ENCODE data around the gene LGR6. TPM values are rescaled to one million over a fixed set of nuclear protein-coding genes. Genes with fewer than 3 reads are reported as not detected.

LGR6 gene
- total RNA-seq, 3 donors from 2014 or later: 2.6 to 11.3 TPM; not detected in 1

- no peak overlapping the region for H3K27ac ChIP-seq
Observed at GRCh38 chr1:202264300-202264699, 70.7 kb downstream of the LGR6 start.

GRCh38 chr1:202264726-202265125, 71.1 kb downstream of the LGR6 start:
- TF ChIP-seq CTCF (IDR thresholded peaks at IDR 0.05) (no peak), POLR2AphosphoS5 (IDR thresholded peaks at IDR 0.05) (no peak), POLR2A (IDR thresholded peaks at IDR 0.05) (no peak)
- Histone ChIP-seq H3K27me3 (no peaks in the 10 kb centered on the region), H3K4me1 (no peaks in the 10 kb centered on the region), H3K9me3 (no peaks in the 10 kb centered on the region), H3K4me3 (no peak overlapping the region), H3K36me3 (no peaks in the 10 kb centered on the region), H3K27ac (no peak overlapping the region)
- DNase-seq (ENCODE audit: low spot score in 2 of 2): peak in 1 of 2 donors; percentile 6
- intact Hi-C loops (cut with DNase I; ENCODE audit: low total_unique reads): loop anchor here (5.0 kb wide), 1 partner anchor 768 kb away; no protein-coding TSS in a partner anchor

More at GRCh38 chr1:202264300-202264699, 70.7 kb downstream of the LGR6 start:
- intact Hi-C loops (cut with DNase I; ENCODE audit: low total_unique reads): no loop called here
- H3K4me1 ChIP-seq: no peaks in the 10 kb centered on the region
- TF ChIP-seq POLR2A (IDR thresholded peaks at IDR 0.05) (no peak), CTCF (IDR thresholded peaks at IDR 0.05) (no peak), POLR2AphosphoS5 (IDR thresholded peaks at IDR 0.05) (no peak)
- no peak overlapping the region for H3K4me3 ChIP-seq
- no peaks in the 10 kb centered on the region for H3K36me3 ChIP-seq
- no peaks in the 10 kb centered on the region for H3K27me3 ChIP-seq
- DNase-seq (ENCODE audit: low spot score in 2 of 2): peak in 1 of 2 donors; percentile 49
- no peaks in the 10 kb centered on the region for H3K9me3 ChIP-seq

DNA sequence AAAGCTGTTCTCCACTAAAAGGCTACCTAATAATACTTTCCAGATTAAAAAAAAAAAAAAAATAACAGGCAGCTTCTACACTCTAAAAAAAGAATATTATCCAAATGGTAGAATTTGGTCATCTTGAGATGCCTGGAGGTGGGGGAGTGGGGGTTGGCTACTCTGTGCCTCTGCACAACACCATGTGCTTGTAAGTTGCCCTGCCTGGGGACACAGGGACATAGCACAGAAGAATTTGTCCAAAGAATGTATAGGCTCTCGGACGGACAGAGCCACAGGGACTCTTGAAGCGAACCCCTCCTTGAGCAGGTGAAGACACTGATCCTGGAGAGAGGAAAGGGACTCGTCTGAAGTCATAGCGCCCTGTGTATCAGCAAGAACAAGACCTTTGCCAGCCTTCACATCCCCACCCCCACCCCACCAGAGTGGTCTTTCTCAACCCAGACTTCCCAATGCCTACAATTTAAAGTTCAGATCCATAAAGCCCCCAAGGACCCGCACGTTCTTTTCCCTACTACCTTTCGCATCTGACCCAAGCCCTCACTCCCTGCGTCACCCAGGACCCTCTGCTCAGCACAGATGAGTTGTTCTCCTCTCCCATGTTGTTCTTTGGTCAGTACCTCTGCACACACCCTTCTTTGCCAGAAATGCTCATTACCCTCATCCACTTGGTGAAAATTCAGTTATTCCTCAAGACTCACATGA, 72.6 kb downstream of the LGR6 start:
- no peaks in the 10 kb centered on the region for H3K4me1 ChIP-seq
- no peak overlapping the region for H3K4me3 ChIP-seq
- H3K9me3 ChIP-seq: no peaks in the 10 kb centered on the region
- H3K27ac ChIP-seq: no peak overlapping the region
- no peaks in the 10 kb centered on the region for H3K27me3 ChIP-seq
- H3K36me3 ChIP-seq: no peaks in the 10 kb centered on the region
- peak; percentile 12 to 15 for DNase-seq (ENCODE audit: low spot score in 2 of 2)
- intact Hi-C loops (cut with DNase I; ENCODE audit: low total_unique reads): loop anchor here (5.0 kb wide), 1 partner anchor 766 kb away; no protein-coding TSS in a partner anchor
- TF ChIP-seq CTCF (IDR thresholded peaks at IDR 0.05) (no peak), POLR2AphosphoS5 (IDR thresholded peaks at IDR 0.05) (no peak), POLR2A (IDR thresholded peaks at IDR 0.05) (no peak)

- DNase-seq (ENCODE audit: low spot score in 2 of 2): peak in 1 of 2 donors; percentile 61
- intact Hi-C loops (cut with DNase I; ENCODE audit: low total_unique reads): loop anchor here (5.0 kb wide), 1 partner anchor 764 kb away; no protein-coding TSS in a partner anchor
- Histone ChIP-seq H3K9me3 (no peaks in the 10 kb centered on the region), H3K27ac (peak overlapping the region; percentile 6 to 7), H3K27me3 (no peaks in the 10 kb centered on the region), H3K4me3 (no peak overlapping the region), H3K36me3 (no peaks in the 10 kb centered on the region), H3K4me1 (no peaks in the 10 kb centered on the region)
- no peak for TF ChIP-seq CTCF (IDR thresholded peaks at IDR 0.05)
- no peak for TF ChIP-seq POLR2AphosphoS5 (IDR thresholded peaks at IDR 0.05)
- TF ChIP-seq POLR2A (IDR thresholded peaks at IDR 0.05): no peak
Observed at GRCh38 chr1:202268032-202268431, 74.4 kb downstream of the LGR6 start.

DNA sequence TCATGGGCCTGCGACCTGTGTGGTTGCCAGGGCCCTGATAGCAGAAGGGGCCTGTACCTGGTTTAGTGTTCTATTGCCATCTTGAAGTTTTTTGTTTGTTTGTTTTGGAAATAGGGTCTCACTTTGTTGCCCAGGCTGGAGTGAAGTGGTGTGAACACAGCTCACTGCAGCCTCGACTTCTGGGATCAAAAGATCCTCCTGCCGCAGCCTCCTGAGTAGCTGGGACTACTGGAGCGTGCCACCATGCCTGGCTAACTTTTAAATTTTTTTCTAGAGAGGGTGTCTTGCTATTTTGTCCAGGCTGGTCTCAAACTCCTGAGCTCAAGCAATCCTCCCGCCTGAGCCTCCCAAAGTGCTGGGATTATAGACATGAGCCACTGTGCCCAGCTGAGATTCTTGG, 75.2 kb downstream of the LGR6 start:
- no peaks in the 10 kb centered on the region for H3K9me3 ChIP-seq
- H3K4me3 ChIP-seq: no peak overlapping the region
- no peaks in the 10 kb centered on the region for H3K36me3 ChIP-seq
- H3K27me3 ChIP-seq: no peaks in the 10 kb centered on the region
- no peak overlapping the region for H3K27ac ChIP-seq
- TF ChIP-seq POLR2AphosphoS5 (IDR thresholded peaks at IDR 0.05) (no peak), POLR2A (IDR thresholded peaks at IDR 0.05) (no peak), CTCF (IDR thresholded peaks at IDR 0.05) (no peak)
- no peaks in the 10 kb centered on the region for H3K4me1 ChIP-seq
- intact Hi-C loops (cut with DNase I; ENCODE audit: low total_unique reads): loop anchor here (5.0 kb wide), 1 partner anchor 763 kb away; no protein-coding TSS in a partner anchor
- no peak for DNase-seq (ENCODE audit: low spot score in 2 of 2)

Data from breast epithelium (tissue), 4 donors.